Uterus (tissue), 4 donors: ENCODE data around the gene CA12. TPM values are rescaled to one million over a fixed set of nuclear protein-coding genes. Genes with fewer than 3 reads are reported as not detected.

Experiments used
- DNase-seq, 2 donors: peaks; one replicate each; pipeline ENCODE4 v3.0.0-alpha.2; 2019 to 2020
- H3K27ac ChIP-seq, 2 donors: fragments of 200-600 bp; sonication (generic); 1 replicate in 1 of 2; 2 replicates in 1 of 2; pipeline ENCODE4 v1.5.1; 2016 to 2018
- H3K27me3 ChIP-seq, 2 donors: fragments of 200-600 bp; sonication (generic); one replicate each; pipeline ENCODE4 v1.5.1; 2018 to 2019; ENCODE audit warnings: control low read depth in 1 of 2
- H3K36me3 ChIP-seq, 2 donors: fragments of 200-600 bp; sonication (generic); one replicate each; pipeline ENCODE4 v1.5.1; 2019; ENCODE audit warnings: control low read depth in 1 of 2
- H3K4me1 ChIP-seq, 2 donors: fragments of 200-600 bp; sonication (generic); one replicate each; pipeline ENCODE4 v1.5.1; 2018 to 2019; ENCODE audit warnings: control low read depth in 1 of 2
- H3K4me3 ChIP-seq, 2 donors: fragments of 200-600 bp; sonication (generic); 1 replicate in 1 of 2; 2 replicates in 1 of 2; pipeline ENCODE4 v1.5.1; 2018 to 2019; ENCODE audit warnings: mild to moderate bottlenecking in 1 of 2
- H3K9me3 ChIP-seq, 2 donors: fragments of 200-600 bp; sonication (generic); one replicate each; pipeline ENCODE4 v1.5.1; 2019; ENCODE audit warnings: control low read depth in 1 of 2
- CTCF ChIP-seq, 4 experiments: fragments of 200-600 bp in 2 of 4; fragments of 450-650 bp in 2 of 4; sonication (generic) in 2 of 4; IDR thresholded peaks; one replicate each; pipeline ENCODE4 v1.5.1; 2016 to 2019; ENCODE audit warnings: antibody characterized with exemption in 4 of 4, mild to moderate bottlenecking in 2 of 4, moderate library complexity in 1 of 4
- POLR2A ChIP-seq, 2 donors: fragments of 450-650 bp; IDR thresholded peaks; one replicate each; pipeline ENCODE4 v1.6.1; 2016; ENCODE audit warnings: antibody characterized with exemption in 2 of 2, mild to moderate bottlenecking in 1 of 2, moderate library complexity in 1 of 2
- intact Hi-C: fragments of 100-400 bp; cut with DNase I; formaldehyde crosslinking; loops from one replicate; pipeline ENCODE4 v1.15.1; 2023; ENCODE audit warnings: low total_unique reads
- total RNA-seq, 4 donors: library from RNA; depleted of rRNA in 3 of 4; stranded (reverse); fragments of >200 nt in 3 of 4; gene quantifications; one replicate each; pipeline versions ENCODE4 v1.1.0 to v1.2.4, GENCODE V29; 2014 to 2023
- donor health status: DM: yes; HTN: yes; CAD: no.

The CA12 gene
- total RNA-seq, 4 donors from 2014 or later, result 0.29 to 11.8 (median 8.0) TPM

- H3K27me3 ChIP-seq, result no peaks in the 10 kb centered on the region
- no peak overlapping the region for H3K4me3 ChIP-seq
- no peaks in the 10 kb centered on the region for H3K36me3 ChIP-seq
- H3K27ac ChIP-seq, result no peak overlapping the region
- H3K9me3 ChIP-seq, result no peaks in the 10 kb centered on the region
- intact Hi-C loops, result no loop called here
- TF ChIP-seq POLR2A (IDR thresholded peaks at IDR 0.05) (no peak), CTCF (IDR thresholded peaks at IDR 0.05) (no peak)
- no peaks in the 10 kb centered on the region for H3K4me1 ChIP-seq
- no peak for DNase-seq
Measured at GRCh38 chr15:63341898-63342297, 39.7 kb downstream of the CA12 start.

DNA sequence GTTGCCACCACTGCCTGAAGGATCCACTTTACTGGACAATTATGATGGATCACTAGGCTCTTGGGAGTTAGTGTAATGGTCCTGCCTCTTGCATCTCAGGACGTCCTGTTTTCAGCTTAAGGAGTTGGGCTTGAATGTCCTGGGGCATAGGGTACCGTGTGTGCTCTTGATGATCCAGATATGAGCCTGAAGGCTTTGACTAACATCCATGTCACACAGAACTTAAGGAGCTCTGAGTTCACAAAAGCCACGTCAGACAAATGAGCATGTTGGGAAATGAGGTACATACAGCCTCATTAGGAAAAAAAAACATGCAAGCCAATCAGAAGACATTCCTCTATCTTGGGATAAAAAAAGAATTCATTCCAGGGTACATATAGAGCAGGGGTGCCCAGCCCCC is 40.8 kb downstream of the CA12 start:
- Histone ChIP-seq H3K4me1 (no peaks in the 10 kb centered on the region), H3K27ac (no peak overlapping the region), H3K27me3 (no peaks in the 10 kb centered on the region), H3K36me3 (no peaks in the 10 kb centered on the region), H3K9me3 (no peaks in the 10 kb centered on the region), H3K4me3 (no peak overlapping the region)
- no peak for DNase-seq
- intact Hi-C loops, result no loop called here
- TF ChIP-seq CTCF (IDR thresholded peaks at IDR 0.05) (no peak), POLR2A (IDR thresholded peaks at IDR 0.05) (no peak)

- intact Hi-C loops, result no loop called here
- Histone ChIP-seq H3K9me3 (no peaks in the 10 kb centered on the region), H3K4me1 (no peaks in the 10 kb centered on the region), H3K36me3 (no peaks in the 10 kb centered on the region), H3K27me3 (no peaks in the 10 kb centered on the region), H3K4me3 (no peak overlapping the region), H3K27ac (no peak overlapping the region)
- TF ChIP-seq POLR2A (IDR thresholded peaks at IDR 0.05) (no peak), CTCF (IDR thresholded peaks at IDR 0.05) (no peak)
- DNase-seq, result no peak
Measured at GRCh38 chr15:63340353-63340752, 41.3 kb downstream of the CA12 start.

DNA sequence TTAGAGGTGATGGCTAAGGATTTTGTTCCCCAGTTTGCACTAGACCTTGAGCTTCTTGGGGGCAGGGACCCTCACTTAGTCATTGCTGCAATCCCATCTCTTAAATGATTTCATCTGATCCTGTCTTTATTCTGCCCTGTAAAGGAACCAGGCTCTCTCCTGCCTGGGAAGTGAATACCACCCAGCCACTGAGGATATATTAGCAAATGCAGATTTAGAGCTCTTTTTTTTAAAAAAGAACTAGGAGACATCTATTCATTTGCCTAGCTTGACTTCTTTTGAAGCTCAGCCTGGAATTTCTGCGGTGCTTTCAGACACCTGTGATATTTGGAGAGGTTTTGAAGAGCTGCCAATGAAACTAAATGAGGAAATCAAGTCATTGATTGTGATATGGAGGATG is 41.8 kb downstream of the CA12 start:
- Histone ChIP-seq H3K4me3 (no peak overlapping the region), H3K9me3 (no peaks in the 10 kb centered on the region), H3K27ac (no peak overlapping the region), H3K27me3 (no peaks in the 10 kb centered on the region), H3K4me1 (no peaks in the 10 kb centered on the region), H3K36me3 (no peaks in the 10 kb centered on the region)
- no peak for DNase-seq
- intact Hi-C loops, result no loop called here
- no peak for TF ChIP-seq CTCF (IDR thresholded peaks at IDR 0.05)
- TF ChIP-seq POLR2A (IDR thresholded peaks at IDR 0.05), result no peak

DNA sequence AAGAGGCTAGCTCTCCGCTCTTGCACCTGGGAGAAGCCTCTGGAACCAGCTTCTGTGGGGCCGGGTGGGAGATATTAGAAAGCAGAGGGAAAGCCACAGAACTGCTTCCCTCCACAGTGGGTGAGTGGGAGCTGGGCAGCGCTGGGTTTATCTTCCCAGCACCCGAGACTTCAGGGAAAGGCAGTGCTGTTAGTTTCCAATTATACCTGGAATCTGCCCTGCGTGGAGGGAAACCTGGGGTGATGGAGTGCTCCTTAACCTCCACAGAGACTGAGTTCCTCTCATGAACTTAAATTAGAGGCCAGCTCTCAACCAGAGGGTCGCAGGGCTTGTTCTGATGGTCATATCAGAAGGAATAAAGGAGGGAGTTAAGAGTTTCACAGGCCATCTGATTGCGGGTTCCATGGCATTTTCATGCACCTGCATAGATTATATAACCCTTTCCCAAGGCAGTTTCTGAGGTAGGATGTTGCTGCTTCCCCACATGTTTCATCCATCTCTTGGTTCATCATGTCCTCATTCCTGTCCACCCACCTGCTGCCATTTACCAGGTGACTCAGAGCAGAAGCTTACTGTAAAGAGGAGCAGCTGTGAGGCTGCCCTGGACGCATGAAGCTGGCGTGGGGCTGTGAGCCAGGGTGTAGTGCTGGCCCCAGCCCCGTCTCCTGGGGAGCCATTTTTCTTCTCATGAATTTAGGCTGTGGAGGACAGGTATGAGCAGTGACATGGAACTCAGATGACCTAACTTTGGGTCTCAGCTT is 42.5 kb downstream of the CA12 start:
- TF ChIP-seq POLR2A (IDR thresholded peaks at IDR 0.05) (no peak), CTCF (IDR thresholded peaks at IDR 0.05) (no peak)
- intact Hi-C loops, result no loop called here
- Histone ChIP-seq H3K4me1 (no peaks in the 10 kb centered on the region), H3K36me3 (no peaks in the 10 kb centered on the region), H3K9me3 (no peaks in the 10 kb centered on the region), H3K27me3 (no peaks in the 10 kb centered on the region), H3K4me3 (no peak overlapping the region), H3K27ac (no peak overlapping the region)
- no peak for DNase-seq
